Omental fat pad (tissue), 4 donors: ENCODE data around the gene CHST7. TPM values are rescaled to one million over a fixed set of nuclear protein-coding genes. Genes with fewer than 3 reads are reported as not detected.

Experiments
- ATAC-seq: fragments of 150-250 bp; one replicate; pipeline ENCODE4 v1.9.1; 2016; ENCODE audit warnings: mild to moderate bottlenecking, moderate library complexity; ENCODE audit not compliant: low FRiP score
- DNase-seq: peaks from one replicate; pipeline ENCODE4 v3.0.0-alpha.2; 2019; ENCODE audit warnings: low spot score
- total RNA-seq, 4 donors: library from RNA; depleted of rRNA; stranded (reverse); fragments of >200 nt; gene quantifications; one replicate each; pipeline ENCODE4 v1.1.0, GENCODE V29; 2016
- TF ChIP-seq, protein P1 (sequence below), 3 donors: fragments of 450-650 bp; IDR thresholded peaks; one replicate each; pipeline ENCODE4 v1.5.1; 2016 to 2017; ENCODE audit warnings: antibody characterized with exemption in 3 of 3, mild to moderate bottlenecking in 3 of 3, moderate library complexity in 2 of 3

Gene CHST7
- total RNA-seq, 4 donors from 2014 or later, result 12.5 to 48.7 (median 24.0) TPM

DNA sequence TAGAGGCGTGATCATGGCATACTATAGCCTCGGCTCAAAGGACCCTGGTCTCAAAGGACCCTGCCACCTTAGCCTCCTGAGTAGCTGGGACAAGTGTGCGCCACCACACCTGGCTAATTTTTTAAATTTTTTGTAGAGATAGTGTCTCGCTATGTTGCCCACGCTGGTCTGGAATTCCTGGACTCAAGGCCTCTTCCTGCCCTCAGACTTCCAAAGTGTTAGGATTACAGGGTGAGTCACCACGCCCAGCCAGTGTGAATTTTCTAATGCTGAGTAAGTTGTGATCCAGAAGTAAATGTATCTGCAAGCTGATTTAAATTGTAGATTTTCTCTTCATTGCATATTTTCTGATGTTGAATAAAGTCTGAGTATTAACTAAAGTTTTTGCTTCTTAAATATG is 25.7 kb upstream of the CHST7 start:
- DNase-seq (no peak), ATAC-seq (no peak)
- TF ChIP-seq, protein P1, sequence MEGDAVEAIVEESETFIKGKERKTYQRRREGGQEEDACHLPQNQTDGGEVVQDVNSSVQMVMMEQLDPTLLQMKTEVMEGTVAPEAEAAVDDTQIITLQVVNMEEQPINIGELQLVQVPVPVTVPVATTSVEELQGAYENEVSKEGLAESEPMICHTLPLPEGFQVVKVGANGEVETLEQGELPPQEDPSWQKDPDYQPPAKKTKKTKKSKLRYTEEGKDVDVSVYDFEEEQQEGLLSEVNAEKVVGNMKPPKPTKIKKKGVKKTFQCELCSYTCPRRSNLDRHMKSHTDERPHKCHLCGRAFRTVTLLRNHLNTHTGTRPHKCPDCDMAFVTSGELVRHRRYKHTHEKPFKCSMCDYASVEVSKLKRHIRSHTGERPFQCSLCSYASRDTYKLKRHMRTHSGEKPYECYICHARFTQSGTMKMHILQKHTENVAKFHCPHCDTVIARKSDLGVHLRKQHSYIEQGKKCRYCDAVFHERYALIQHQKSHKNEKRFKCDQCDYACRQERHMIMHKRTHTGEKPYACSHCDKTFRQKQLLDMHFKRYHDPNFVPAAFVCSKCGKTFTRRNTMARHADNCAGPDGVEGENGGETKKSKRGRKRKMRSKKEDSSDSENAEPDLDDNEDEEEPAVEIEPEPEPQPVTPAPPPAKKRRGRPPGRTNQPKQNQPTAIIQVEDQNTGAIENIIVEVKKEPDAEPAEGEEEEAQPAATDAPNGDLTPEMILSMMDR (IDR thresholded peaks at IDR 0.05), result no peak

- DNase-seq, result no peak
- no peak for ATAC-seq
- TF ChIP-seq, protein P1 (IDR thresholded peaks at IDR 0.05), result no peak
Measured at GRCh38 chrX:46549914-46550313, 23.7 kb upstream of the CHST7 start.

DNA sequence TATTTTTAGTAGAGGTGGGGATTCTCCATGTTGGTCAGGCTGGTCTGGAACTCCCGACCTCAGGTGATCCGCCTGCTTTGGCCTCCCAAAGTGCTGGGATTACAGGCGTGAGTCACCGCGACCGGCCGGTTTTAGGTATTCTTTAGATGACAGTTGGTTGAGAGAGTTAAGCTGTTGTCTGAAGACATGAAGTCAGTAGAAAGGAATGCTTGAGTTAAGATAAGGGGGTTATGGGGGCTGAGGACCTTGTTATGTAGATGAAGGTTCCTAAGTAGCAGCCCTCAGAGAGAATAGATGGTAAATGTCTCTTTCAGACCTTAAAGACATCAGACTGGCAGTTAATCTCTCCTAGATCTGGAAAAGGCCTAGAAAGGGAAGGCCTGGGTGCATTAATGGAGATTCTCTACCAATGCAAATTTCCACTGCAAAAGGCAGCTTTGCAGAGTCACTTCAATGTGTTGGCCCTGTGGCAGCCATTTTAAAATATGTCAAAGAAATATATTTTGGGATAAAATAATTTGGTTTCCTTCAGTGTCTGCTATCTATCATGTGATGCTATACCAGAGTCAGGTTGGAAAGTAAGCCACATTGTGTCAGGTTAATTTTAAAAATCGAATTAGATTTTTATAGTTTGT is 22.0 kb upstream of the CHST7 start:
- TF ChIP-seq, protein P1 (IDR thresholded peaks at IDR 0.05), result no peak
- DNase-seq, result no peak
- no peak for ATAC-seq

DNA sequence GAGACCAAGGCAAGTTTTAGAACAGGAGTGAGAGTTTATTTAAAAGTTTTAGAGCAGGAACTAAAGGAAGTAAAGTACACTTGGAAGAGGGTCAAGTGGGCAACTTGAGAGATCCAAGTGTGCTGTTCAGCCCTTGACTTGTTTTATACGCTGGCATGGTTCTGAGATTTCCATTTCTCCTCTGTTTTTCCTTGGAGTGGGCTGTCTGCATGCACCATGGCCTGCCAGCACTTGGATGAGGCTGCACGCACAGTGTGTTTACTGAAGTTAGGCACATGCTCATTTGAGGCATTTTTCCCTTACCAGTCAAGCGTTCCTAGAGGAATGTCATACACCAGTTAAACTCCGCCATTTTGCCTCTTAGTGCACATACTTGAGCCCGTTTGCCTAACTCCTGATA is 19.6 kb upstream of the CHST7 start:
- no peak for DNase-seq
- ATAC-seq, result no peak
- TF ChIP-seq, protein P1 (IDR thresholded peaks at IDR 0.05), result no peak

GRCh38 chrX:46554942-46555341 is 18.6 kb upstream of the CHST7 start:
- TF ChIP-seq, protein P1 (IDR thresholded peaks at IDR 0.05), result no peak

DNA sequence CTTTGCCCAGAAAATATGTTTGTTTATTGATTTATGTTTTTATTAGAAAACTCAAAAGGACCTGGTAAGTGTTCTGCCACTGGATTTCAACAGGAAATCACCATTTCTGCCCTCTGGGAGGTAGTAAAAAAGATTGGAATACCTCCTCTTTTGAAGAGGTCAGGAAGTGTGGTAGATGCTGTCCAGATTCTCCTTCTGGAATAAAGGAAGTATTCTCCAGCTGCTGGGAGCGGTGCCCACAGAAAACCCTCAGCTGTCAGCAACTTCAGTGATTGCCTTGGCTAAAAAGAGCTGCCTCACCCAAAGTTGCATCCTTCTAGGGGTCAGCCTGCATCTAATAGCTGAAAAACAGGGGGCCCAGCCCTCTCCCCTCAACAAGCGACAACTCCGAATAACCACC is 14.5 kb upstream of the CHST7 start:
- no peak for ATAC-seq

More at GRCh38 chrX:46554942-46555341, 18.6 kb upstream of the CHST7 start:
- DNase-seq (no peak), ATAC-seq (no peak)

More for the DNA sequence above, 14.5 kb upstream of the CHST7 start:
- DNase-seq, result no peak
- TF ChIP-seq, protein P1 (IDR thresholded peaks at IDR 0.05), result no peak
